ENCODE data around the gene GRIK2. TPM values are rescaled to one million over a fixed set of nuclear protein-coding genes. Genes with fewer than 3 reads are reported as not detected.
A peak's percentile ranks its signal among the peaks of the same experiment; 100 is the strongest.
"Not testable (repeated sequence)": the region's sequence is repeated elsewhere in the genome, so short reads cannot be mapped to it uniquely, and the experiment has no call there.

Gene GRIK2
- total and polyA plus RNA-seq, 2 experiments from 2014 or later = 0.21 to 0.45 TPM

DNA sequence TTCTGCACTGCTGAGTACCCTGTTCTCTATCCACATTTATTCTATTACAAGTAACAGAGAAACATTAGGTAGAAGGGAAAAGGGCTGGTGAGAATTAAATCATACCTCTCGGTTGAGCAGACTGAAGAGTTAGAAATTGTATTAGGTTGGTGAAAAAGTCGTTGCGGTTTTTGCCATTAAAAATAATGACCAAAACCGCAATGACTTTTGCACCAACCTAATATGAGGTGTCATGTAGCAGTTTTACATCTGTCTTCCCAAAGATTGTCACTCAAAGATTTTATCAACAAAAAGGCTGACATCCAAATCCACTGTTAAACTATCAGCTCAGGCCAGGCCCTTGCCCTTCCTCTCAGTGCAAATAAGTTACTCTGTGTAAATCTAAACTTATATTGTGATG lies 28.3 kb upstream of the GRIK2 start:
- Histone ChIP-seq H3K4me1 (ENCODE audit: low read depth) (no peaks in the 10 kb centered on the region), H3K27me3 (no peaks in the 10 kb centered on the region), H3K36me3 (no peaks in the 10 kb centered on the region), H3K27ac (no peak overlapping the region), H3K4me3 (no peak overlapping the region), H3K9me3 (ENCODE audit: low read depth) (no peaks in the 10 kb centered on the region)
- DNase-seq (ENCODE audit: low read depth in 1 of 2, low spot score in 1 of 2) = no peak
- TF ChIP-seq, protein P1, sequence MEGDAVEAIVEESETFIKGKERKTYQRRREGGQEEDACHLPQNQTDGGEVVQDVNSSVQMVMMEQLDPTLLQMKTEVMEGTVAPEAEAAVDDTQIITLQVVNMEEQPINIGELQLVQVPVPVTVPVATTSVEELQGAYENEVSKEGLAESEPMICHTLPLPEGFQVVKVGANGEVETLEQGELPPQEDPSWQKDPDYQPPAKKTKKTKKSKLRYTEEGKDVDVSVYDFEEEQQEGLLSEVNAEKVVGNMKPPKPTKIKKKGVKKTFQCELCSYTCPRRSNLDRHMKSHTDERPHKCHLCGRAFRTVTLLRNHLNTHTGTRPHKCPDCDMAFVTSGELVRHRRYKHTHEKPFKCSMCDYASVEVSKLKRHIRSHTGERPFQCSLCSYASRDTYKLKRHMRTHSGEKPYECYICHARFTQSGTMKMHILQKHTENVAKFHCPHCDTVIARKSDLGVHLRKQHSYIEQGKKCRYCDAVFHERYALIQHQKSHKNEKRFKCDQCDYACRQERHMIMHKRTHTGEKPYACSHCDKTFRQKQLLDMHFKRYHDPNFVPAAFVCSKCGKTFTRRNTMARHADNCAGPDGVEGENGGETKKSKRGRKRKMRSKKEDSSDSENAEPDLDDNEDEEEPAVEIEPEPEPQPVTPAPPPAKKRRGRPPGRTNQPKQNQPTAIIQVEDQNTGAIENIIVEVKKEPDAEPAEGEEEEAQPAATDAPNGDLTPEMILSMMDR (IDR thresholded peaks at IDR 0.05; ENCODE audit: low read depth, low read length) = no peak

DNA sequence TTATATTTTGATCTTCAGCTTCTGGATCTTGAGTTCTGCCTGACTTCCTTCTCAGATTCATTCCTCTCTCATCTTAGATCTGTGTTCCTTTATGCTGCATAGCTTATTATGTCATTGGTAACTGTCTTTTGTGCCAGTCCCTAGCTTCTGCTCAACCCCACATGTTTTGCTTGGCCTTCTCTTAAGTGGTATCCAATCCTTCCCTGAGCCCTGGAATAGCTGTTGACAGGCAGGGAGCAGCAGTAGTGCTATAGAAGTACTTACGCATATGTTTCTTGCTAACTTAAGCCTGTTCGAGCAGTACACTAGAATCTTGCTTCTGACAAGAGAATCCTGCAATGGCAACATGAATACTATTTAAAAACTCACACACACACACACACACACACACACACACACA lies 13.6 kb upstream of the GRIK2 start:
- DNase-seq (ENCODE audit: low read depth in 1 of 2, low spot score in 1 of 2) = peak in 1 of 2 donors; percentile 44
- H3K36me3 ChIP-seq = no peaks in the 10 kb centered on the region
- TF ChIP-seq, protein P1 (IDR thresholded peaks at IDR 0.05; ENCODE audit: low read depth, low read length) = no peak
- H3K27me3 ChIP-seq = no peaks in the 10 kb centered on the region
- H3K9me3 ChIP-seq (ENCODE audit: low read depth) = no peaks in the 10 kb centered on the region
- no peak overlapping the region for H3K27ac ChIP-seq
- H3K4me3 ChIP-seq = no peak overlapping the region
- no peaks in the 10 kb centered on the region for H3K4me1 ChIP-seq (ENCODE audit: low read depth)

GRCh38 chr6:101380897-101381630 lies 12.4 kb upstream of the GRIK2 start:
- TF ChIP-seq, protein P1 (IDR thresholded peaks at IDR 0.05; ENCODE audit: low read depth, low read length) = no peak
- no peaks in the 10 kb centered on the region for H3K4me1 ChIP-seq (ENCODE audit: low read depth)
- H3K36me3 ChIP-seq = no peaks in the 10 kb centered on the region
- H3K27me3 ChIP-seq = no peaks in the 10 kb centered on the region
- no peaks in the 10 kb centered on the region for H3K9me3 ChIP-seq (ENCODE audit: low read depth)
- H3K27ac ChIP-seq = no peak overlapping the region
- DNase-seq (ENCODE audit: low read depth in 1 of 2, low spot score in 1 of 2) = no peak
- H3K4me3 ChIP-seq = no peak overlapping the region

DNA sequence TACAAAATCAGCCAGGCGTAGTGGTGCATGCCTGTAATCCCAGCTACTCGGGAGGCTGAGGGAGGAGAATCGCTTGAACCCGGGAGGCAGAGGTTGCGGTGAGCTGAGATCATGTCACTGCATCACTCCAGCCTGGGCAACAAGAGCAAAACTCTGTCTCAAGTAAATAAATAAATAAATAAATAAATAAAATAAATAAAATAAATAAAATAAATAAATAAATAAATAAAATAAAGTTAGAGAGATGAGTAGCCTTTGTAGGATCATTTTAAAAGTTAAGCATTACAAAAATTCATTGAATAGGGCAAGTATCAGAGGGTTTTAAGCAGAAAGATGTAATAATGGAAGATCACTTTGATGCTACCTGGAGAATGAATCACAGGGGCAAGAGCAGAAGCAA lies 9.8 kb upstream of the GRIK2 start:
- H3K4me1 ChIP-seq (ENCODE audit: low read depth); H3K9me3 ChIP-seq (ENCODE audit: low read depth); H3K27me3 ChIP-seq; H3K27ac ChIP-seq; DNase-seq (ENCODE audit: low read depth in 1 of 2, low spot score in 1 of 2); H3K36me3 ChIP-seq; H3K4me3 ChIP-seq: not testable (repeated sequence)

- H3K9me3 ChIP-seq (ENCODE audit: low read depth) = no peaks in the 10 kb centered on the region
- no peaks in the 10 kb centered on the region for H3K36me3 ChIP-seq
- H3K4me1 ChIP-seq (ENCODE audit: low read depth) = no peaks in the 10 kb centered on the region
- peak in 1 of 2 donors; percentile 39 for DNase-seq (ENCODE audit: low read depth in 1 of 2, low spot score in 1 of 2)
- H3K4me3 ChIP-seq = no peak overlapping the region
- peaks cover 28% of the 10 kb centered on the region for H3K27me3 ChIP-seq
- no peak overlapping the region for H3K27ac ChIP-seq
- TF ChIP-seq, protein P1 (IDR thresholded peaks at IDR 0.05; ENCODE audit: low read depth, low read length) = peak; percentile 24
These were observed 6.5 kb upstream of the GRIK2 start for GRCh38 chr6:101386982-101387381.

GRCh38 chr6:101391772-101392585 lies 1.5 kb upstream of the GRIK2 start:
- no peak overlapping the region for H3K4me3 ChIP-seq
- DNase-seq (ENCODE audit: low read depth in 1 of 2, low spot score in 1 of 2) = no peak
- H3K27me3 ChIP-seq = peaks cover 64% of the 10 kb centered on the region

More at GRCh38 chr6:101391772-101392585, 1.5 kb upstream of the GRIK2 start:
- Histone ChIP-seq H3K9me3 (ENCODE audit: low read depth) (no peaks in the 10 kb centered on the region), H3K27ac (no peak overlapping the region), H3K4me1 (ENCODE audit: low read depth) (no peaks in the 10 kb centered on the region), H3K36me3 (no peaks in the 10 kb centered on the region)
- TF ChIP-seq, protein P1 (IDR thresholded peaks at IDR 0.05; ENCODE audit: low read depth, low read length) = no peak

Data from cardiac muscle cell (in vitro differentiated cells and primary cell).